HG03520 (cell line): ENCODE results near the gene BLOC1S4.

Experiments
- ATAC-seq: cut with Tn5 transposase; IDR thresholded peaks from one replicate; pipeline ENCODE4 v1.9.1; 2021; ENCODE audit warnings: mild to moderate bottlenecking, moderate library complexity; ENCODE audit not compliant: unreplicated experiment

The BLOC1S4 gene

DNA sequence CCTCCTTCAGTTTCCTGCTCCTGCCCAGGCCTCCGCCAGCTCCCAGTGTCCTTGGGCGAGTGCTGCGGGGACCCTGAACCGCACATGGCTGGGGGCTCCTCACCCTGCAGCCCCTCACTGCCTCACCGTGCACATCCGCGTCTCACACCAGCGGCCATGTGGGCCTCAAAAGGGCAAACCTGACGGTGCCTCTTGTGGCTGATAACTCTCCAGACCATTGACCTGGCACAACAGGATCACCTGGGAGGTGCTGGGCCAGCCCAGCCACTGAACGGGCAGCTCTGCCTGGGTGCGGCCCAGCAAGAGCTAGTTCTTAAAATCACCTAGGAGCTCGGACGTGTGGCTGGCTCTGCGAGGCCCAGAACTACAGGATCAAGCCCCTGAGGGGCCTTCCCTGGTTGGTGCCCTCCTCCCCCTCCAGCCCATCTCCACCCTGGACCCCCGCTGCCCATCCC, 26.4 kb upstream of the BLOC1S4 start:
- no peak for ATAC-seq

DNA sequence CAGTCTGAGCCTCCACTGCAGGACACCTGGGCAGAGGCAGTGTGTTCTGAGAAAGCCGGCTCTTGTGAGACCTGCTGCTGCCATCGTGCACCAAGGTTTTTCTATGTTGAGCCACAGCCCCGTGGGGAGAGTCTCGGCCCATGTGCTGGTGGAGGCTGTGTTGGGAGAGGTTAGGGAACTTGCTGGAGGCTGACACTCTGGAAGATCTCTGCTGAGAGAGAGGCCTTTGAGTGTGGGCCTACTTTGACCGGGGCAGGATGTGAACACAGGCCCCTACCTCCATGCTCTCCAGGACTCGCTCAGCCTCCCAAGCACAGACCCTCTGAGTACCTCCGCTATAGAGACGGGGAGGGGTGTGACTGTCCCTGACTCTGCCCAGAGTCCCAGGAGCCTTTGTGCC, 23.6 kb upstream of the BLOC1S4 start:
- ATAC-seq, result no peak

DNA sequence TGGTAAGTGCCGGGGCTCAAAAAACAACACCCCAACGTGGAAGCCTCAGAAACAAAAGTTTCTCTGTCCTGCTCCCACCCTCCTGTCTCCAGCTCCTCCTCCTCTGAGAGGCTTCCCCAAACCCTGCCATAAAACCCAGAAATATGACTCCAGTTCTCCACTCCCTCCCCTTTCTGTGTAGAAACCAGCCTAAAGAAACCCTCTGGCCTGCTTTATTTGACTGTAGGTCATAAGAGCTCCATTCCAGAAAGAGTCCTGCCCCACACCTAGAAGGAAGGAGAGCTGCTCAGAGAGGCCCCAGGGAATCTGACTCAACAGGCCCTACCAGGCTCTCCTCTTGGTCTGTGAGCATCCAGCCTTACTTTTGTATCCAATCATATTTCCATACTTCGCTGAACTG, 23.2 kb upstream of the BLOC1S4 start:
- no peak for ATAC-seq

DNA sequence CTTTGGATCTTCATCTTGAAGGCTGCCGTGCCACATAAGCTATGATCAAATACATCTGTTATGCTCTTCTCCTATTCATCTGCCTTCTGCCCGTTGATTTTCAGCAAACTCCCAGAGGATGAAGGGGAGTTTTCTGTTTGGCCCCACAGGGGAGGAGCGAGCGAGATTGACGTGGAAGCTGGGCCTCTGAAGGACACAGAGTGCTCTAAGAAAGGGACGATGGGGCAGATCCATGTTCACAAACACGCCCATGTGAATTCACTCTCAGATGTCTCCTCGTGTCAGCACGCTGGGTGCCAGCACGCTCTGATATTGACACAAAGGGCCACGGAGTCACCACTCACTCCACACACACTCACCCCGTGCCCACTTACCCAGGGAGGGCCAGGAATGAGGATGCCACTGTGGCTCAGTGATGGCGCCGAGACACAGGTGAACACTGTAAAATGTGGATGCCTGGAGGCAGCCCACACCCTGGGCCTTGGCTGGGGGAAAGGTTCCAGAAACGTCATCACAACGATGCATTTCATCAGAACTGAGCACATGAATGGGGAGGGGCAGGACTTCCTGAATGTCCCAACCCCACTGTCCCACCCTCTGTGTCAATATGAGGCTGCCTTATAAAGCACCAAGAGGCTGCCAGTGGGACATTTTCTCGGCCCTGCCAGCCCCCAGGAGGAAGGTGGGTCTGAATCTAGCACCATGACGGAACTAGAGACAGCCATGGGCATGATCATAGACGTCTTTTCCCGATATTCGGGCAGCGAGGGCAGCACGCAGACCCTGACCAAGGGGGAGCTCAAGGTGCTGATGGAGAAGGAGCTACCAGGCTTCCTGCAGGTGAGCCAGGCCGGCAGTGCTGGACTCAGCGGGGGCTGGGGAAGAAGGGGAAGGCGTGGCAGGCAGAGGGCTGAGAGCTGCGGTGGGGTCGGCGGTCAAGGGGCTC, 22.5 kb upstream of the BLOC1S4 start, which contains the start of gene S100P:
Gene S100P, plus strand, starts transcription at position 648 of the 946 bp plus-strand sequence. Its CDS starts 55 bp downstream, at position 703.
- no peak for ATAC-seq

DNA sequence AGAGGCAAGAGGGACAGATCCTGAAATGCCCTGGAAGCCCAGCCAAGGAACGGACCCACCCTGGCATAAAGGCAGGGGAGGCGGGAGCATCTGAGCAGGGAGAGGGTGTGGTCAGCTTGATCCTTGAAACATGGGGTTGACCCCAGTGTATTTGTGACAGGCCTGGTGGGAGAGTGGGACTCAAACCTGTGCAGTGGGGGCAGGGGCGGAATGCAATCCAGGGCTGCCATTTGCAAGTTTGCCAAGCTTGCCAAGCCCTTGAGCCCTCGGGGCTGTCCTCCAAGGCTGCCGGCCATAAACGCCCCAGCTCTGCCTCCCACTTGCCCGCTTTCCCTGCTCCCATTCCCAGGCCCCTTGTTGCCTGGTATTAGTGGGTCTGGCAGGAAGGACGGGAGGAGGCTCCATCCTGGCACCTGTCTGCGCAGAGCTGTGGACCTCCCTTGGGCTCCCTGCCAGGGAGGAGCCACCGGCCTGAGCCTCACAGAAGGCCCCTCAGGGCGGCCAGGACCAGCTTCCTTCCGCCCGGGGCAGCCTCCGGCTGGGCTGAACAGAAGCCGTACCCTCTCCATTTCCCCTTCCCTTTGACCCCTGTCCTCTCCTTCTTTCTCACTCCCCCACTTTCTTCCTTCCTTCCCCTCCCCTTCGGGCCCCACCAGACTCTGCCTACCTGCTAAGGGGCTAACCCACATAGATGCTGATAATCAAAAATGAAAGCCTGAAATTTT, 21.6 kb upstream of the BLOC1S4 start:
- ATAC-seq, result no peak

DNA sequence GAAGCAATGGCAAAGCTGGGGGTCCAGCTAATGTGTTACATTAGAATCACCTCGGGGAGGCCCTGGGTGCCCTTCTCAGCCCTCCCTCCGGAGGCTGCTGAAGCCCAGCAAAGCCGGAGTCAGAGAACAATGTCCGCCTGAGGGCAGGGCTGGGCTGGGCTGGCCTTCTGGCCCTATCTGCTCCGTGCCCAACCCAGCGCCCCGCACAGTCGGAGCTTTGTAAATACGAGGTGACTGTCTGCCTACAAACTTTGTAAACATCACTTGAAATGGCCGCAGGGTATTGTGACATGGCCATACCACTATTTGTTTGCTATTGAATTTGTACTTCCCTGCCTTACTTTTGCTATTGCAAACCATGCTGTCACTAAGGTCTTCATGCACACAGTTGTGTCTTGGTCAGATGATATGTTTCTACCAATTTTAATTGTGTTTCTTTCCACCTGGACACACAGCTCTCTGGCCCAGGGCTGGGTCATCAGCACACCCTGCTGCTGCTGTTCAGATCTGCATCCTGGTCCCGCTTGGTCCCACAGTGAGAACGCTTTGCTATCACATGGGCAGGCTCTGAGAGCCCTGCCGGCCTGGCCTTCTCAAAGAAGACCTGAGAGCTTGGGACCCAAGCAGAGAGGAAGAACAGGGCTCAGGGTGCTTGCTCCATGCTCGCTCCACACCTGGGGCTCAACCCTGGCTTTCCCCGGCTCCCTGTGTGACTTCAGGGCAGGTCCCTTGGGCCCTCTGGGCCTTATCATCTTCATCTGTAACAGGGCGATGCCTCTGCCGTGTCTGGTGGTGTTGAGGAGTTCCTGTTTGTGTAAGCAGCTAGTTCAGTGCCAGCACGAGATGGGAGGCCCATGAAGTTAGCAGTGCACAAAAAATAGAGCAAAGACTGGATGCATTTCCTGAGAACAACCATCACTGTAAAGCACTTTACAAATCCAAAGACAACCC, 20.0 kb upstream of the BLOC1S4 start:
- ATAC-seq, result no peak

DNA sequence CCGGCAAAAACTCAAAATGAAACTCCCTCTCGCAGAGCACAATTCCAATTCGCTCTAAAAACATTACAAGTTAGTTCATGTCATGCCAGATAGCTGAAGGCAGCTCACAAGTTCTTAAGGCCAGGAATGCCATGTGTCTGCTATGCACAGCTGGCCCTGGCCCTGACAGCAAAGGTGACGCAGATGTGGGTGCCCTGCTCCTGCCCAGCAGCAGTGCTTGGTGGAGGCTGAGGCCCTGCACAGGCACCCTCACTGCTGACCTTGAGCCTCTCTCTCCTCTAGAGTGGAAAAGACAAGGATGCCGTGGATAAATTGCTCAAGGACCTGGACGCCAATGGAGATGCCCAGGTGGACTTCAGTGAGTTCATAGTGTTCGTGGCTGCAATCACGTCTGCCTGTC, 19.4 kb upstream of the BLOC1S4 start:
- ATAC-seq, result no peak

DNA sequence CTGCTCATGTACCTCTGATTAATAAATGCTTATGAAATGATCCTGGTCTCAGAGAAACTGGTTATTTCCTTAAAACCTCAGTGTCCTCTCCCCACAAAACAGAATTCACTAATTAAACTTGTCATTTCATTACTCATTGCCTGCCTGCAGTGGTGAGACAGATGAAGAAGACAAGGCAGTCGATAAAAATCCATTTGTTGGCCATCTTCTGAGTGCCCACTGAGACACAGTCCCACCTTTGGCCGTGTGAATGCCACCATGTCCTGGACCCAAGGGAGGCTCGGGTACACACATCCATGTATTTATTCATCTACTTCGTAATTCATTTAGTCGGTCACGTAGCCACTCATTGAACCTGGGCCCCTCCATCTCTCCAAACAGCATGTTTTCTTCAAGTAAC, 18.8 kb upstream of the BLOC1S4 start:
- ATAC-seq, result no peak

DNA sequence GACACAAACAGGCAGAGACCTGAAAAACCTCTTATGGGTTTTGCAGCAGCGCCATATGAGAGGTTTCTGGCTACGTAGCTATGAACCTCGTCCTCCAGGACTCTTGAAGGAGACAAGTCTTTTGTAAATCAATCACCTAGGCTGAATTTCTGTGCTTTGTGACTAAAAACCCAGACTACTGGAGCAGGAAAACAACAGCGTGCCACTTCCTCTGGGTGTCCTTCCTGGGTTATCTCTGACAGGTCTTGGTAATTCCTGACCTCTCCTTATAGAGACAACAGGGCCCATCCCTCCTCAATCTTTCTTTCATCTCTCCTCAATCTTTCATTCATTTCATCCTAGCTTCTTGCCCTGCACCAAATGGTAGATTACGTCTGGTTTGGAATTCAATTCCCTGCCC, 16.6 kb upstream of the BLOC1S4 start:
- ATAC-seq, result no peak

DNA sequence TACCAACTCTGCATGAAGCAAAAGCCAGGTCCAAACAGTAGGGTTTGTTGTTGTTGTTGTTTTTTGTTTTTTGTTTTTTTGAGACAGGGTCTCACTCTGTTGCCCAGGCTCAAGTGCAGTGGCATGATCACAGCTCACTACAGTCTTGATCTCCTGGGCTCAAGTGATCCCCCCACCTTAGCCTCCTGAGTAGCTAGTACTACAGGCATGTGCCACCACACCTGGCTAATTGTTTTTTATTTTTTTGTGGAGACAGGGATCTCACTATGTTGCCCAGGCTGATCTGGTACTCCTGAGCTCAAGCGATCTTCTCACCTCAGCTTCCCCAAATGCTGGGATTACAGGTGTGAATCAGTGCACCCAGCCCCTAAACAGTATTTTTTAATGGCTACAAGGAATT, 16.1 kb upstream of the BLOC1S4 start:
- ATAC-seq, result no peak

DNA sequence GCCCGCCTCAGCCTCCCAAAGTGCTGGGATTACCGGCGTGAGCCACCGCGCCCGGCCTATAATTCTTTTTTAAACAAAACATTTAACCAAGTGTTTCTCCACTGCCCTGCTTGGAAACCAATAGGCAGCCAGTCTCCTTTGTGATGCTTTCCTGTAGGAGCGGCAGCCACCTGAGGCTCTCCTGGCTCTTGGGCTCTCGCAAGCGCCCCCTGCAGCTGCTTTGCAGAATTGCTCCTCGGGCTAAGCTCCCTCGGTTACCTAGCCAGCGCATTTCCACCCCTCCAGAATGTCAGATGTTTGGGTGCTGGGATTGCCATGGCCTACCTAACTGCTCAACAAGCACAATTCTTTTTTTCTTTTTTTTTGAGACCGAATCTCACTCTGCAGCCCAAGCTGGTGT, 14.6 kb upstream of the BLOC1S4 start:
- no peak for ATAC-seq

DNA sequence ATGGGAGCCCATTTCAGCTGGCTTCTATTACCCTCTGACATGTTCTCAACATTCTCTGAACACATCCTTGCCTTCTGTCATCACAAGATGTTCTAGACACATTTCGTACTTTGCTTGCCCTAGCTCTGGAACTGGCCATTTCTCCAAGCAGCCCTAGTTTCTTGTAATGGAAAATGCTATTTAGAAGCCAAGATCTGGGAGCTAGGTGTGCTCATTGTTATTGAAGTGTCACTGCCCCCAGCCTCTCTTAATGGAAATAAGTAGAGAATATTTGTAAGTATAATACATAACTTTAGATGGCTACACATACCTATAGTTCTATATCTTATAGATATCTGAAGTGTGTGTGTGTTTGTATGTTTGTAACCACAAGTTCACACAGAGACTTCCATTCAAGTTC, 13.2 kb upstream of the BLOC1S4 start:
- no peak for ATAC-seq

DNA sequence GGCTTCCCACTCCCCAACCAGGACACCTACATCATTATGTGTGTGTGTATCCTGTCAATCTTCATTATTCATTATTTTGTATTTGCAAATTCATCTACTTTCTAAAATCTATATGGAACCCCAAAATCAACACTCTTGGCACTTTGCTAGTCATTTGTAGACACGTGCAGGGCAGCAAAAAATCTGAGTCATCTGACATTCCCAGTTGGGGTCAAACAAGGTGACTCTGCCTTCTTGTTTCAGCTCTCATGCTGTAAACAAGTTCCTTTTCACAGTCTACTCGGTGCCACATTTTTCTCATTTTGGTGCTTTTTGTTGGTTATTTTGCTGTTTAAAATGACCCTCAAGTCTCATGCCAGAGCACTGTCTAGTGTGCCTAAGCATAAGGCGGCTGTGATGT, 12.2 kb upstream of the BLOC1S4 start:
- ATAC-seq, result no peak

DNA sequence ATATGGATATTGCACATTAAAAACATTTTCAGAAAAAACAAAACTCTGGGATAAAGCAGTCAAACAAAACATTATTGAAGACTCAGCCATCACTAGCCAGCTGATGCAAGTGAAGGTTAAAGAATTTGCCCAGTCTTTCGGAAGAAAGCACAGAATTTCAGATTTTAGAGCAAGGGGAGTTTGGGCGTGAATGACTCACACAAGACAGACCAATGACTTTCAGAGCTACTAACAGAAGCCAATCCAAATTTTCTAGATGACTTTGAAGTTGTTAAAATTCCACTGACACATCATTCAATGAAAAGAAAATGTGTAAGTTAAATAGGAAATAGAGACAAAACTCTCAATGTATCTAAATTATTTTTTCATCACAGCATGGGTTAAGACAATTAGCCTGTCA, 10.3 kb upstream of the BLOC1S4 start:
- ATAC-seq, result no peak

DNA sequence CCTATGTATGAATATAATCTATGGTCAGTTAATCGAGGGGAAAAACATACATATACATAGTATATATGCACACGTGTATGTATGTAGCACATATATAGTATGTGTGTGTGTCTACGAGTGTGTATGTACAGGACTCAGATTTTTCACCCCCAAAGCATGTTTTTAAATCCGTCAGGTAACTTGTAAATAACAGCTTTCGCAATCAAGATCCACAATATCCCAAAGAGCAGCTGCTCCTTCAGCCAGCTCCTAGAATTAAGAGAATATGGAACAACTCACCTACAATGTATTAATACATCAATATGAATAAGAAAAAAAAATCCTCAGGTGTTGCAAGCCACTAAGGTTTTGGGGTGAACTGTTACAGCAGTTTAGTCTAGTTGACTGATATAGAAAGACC, 9.8 kb upstream of the BLOC1S4 start:
- no peak for ATAC-seq

DNA sequence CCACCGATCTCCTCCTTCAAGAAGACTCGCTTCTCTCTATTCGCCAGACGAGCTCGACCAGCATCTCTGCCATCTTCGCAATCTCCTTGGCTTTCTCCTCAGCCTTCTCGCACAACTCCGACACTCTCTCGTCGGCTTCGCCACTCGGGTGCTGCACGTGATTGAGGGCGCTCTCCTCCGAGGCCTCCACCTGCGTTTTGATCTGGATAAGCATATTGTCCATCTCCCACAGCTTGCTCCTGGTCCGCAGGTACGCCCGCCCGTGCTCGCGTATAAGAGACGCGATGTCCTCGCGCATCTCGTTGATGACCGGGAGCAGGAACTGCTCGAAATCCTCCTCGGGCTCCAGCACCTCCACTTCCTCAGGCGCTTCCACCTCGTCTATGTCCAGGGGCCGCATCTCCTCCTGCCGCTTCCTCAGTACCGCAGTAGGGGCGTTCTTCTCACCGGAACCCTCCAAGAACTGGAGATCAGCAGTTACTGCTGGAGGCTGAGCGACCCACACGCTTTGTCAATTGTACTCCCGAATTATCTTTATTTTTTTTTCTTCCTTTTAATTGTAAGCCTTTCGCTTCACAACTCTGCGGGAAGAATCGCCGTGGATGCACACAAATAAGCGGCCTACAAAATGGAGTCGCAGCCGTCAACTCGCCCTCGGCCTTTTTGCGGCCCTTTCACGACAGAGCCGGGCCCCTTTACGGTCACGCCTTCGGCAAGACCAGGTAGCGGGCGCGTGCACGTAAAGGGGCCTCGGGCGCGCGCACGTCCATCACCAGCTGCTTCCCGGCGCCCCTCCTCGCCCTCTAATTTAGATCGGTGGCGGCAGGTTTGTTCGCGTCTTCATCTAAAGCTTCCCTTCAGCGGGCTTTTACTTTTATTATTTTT, 6.5 kb upstream of the BLOC1S4 start, which contains the start of gene MRFAP1L1:
Gene MRFAP1L1, minus strand, starts transcription at position 636 of the 885 bp plus-strand sequence. Its CDS starts 236 bp downstream, at position 400.
- peak; percentile 66 for ATAC-seq

DNA sequence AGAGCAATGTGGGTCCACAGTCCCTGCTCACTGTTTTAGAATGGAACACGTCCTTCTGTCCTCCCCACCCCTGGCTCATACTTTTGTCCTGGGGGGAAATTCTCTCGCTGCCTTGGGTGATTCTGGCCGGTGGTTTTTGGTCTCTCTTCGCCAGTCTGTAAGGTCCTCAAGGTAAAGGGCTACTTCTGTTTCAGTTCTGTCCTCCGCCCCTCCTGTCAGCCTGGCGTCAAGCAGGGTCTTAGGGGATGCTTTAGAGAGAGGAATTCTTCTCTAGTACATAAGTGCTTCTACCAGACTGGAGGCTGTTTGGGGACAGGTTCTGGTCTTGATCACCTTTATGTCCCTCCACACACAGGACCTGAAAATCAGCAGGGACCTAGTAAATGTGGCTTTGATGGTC, 5.7 kb upstream of the BLOC1S4 start:
- no peak for ATAC-seq

DNA sequence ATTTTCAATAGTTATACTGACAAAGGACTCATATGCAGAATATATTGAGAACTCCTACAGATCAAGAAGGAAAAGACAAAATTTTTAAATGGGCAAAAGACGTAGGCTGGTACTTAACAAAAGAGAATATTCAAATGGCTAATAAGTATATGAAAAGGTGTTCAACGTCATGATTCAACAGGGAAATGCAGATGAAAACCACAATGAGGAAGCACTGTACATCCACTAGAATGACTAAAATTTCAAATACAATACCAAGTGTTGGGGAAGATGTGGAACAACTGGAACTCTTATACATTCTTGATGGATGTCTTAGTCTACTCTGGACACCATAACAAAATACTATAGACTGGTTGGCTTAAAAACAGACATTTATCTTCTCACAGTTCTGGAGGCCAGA, 5.0 kb upstream of the BLOC1S4 start:
- no peak for ATAC-seq

DNA sequence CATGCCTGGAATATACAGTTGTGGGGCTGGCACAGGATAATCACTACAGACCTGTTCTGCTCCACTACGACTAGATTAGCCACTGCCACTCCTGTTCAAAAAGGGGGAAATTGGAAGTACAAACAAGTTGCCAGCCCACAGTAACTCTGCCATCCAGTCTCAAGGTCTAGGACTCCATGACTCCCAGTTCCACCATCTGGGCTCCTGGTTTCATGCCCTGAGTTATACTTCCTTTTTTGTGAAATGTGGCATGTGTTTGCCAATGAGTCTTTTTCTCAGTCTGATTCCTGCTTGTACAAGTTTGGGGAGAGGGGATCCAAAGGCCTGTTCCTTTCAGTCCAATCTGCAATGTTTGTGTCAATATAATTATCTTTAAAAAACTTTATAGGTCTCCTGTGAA, 1.0 kb upstream of the BLOC1S4 start:
- no peak for ATAC-seq

DNA sequence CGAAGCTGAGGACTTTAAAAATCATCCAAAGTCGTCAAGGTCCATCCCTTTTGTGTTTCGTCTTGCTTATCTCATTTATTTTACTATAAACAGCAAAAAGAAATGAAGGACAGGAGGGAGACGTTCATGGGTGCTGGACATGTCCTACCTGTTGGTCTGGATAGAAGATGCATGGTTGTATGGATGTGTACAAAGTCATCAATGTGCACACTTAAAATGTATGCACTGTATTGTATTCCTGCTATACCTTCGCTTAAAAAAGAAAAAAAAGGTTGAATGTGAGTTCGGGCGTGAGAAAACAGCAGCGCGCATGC, 313 bp upstream of the BLOC1S4 start:
- no peak for ATAC-seq
